Panc1 (cell line): ENCODE results near the gene ZNF558. TPM values are rescaled to one million over a fixed set of nuclear protein-coding genes. Genes with fewer than 3 reads are reported as not detected.

Experiments used
- ATAC-seq: fragments of 200-7000 bp; cut with Tn5 transposase; 2 replicates; pipeline ENCODE4 v1.9.1; 2020; ENCODE audit warnings: mild to moderate bottlenecking, moderate library complexity
- BruUV-seq: library from RNA; stranded (reverse); fragments of 400-500 nt; replicated peaks from 2 replicates; lab custom pipeline; 2021; lab: Mats Ljungman, UMichigan
- CTCF ChIA-PET: fragments of 300-600 bp; sonication (Branson Sonifier 250); formaldehyde crosslinking; loops from one replicate; lab custom pipeline; 2022; ENCODE audit warnings: antibody characterized with exemption; lab: Charles Lee
- POLR2A ChIA-PET: fragments of 300-600 bp; sonication (Branson Sonifier 250); formaldehyde crosslinking; loops from one replicate; lab custom pipeline; 2022; ENCODE audit warnings: antibody characterized with exemption; lab: Charles Lee
- DNase-seq: peaks from one replicate; pipeline ENCODE4 v3.0.0-alpha.2; 2010; ENCODE audit warnings: low read depth, low spot score
- H3K27ac ChIP-seq: 2 replicates; pipeline ENCODE4 v1.5.1; 2011; ENCODE audit warnings: mild to moderate bottlenecking, low read length, inconsistent platforms
- H3K27me3 ChIP-seq: fragments of 200-500 bp; sonication (Bioruptor generic); 2 replicates; pipeline ENCODE4 v1.6.0; 2014; ENCODE audit warnings: low read length, inconsistent platforms; ENCODE audit not compliant: control insufficient read depth, insufficient read depth
- H3K36me3 ChIP-seq: fragments of 200-500 bp; sonication (Bioruptor generic); 2 replicates; pipeline ENCODE4 v1.5.1; 2014; ENCODE audit warnings: inconsistent platforms, mild to moderate bottlenecking, low read length, moderate library complexity; ENCODE audit not compliant: control insufficient read depth, insufficient read depth
- H3K4me1 ChIP-seq: 2 replicates; pipeline ENCODE4 v1.5.1; 2011; ENCODE audit warnings: inconsistent platforms, mild to moderate bottlenecking, low read length, moderate library complexity; ENCODE audit not compliant: control insufficient read depth, insufficient read depth
- H3K4me3 ChIP-seq, 2 experiments: 2 replicates each; pipeline ENCODE4 v1.5.1; 2011 to 2012; ENCODE audit warnings: low read depth in 2 of 2, low read length in 2 of 2, mild to moderate bottlenecking in 2 of 2, inconsistent platforms in 1 of 2, moderate library complexity in 1 of 2
- H3K9me3 ChIP-seq: fragments of 200-500 bp; sonication (Bioruptor generic); 2 replicates; pipeline ENCODE4 v1.5.1; 2014; ENCODE audit warnings: low read depth, mild to moderate bottlenecking, inconsistent platforms, low read length, moderate library complexity; ENCODE audit not compliant: control insufficient read depth, insufficient read depth
- POLR2AphosphoS5 ChIP-seq: IDR thresholded peaks from 2 replicates; pipeline ENCODE4 v1.6.1; 2012; ENCODE audit warnings: mild to moderate bottlenecking, low read depth, low read length, moderate library complexity
- SIN3A ChIP-seq: IDR thresholded peaks from 2 replicates; pipeline ENCODE4 v1.6.1; 2012; ENCODE audit warnings: low read depth, mild to moderate bottlenecking, low read length, moderate library complexity, borderline replicate concordance; ENCODE audit not compliant: insufficient read depth
- TCF7L2 ChIP-seq: IDR thresholded peaks from 2 replicates; pipeline ENCODE4 v1.6.1; 2011; ENCODE audit warnings: mild to moderate bottlenecking, low read depth, low read length, inconsistent platforms
- in situ Hi-C: cut with HindIII; loops from 2 replicates; pipeline ENCODE4 v1.10.0; 2016; ENCODE audit warnings: low sequenced_read_pairs, low pct_unique_long_range_greater_than_20kb
- intact Hi-C: fragments of 100-400 bp; cut with micrococcal nuclease; formaldehyde crosslinking; loops from one replicate; pipeline ENCODE4 v1.10.0; 2022; ENCODE audit not compliant: unreplicated experiment
- total RNA-seq: library from RNA; stranded (reverse); gene quantifications from one replicate; pipeline ENCODE4 v1.2.1, GENCODE V29; 2021; ENCODE audit not compliant: unreplicated experiment
- TF ChIP-seq, protein P1 (sequence below): fragments of 450-650 bp; IDR thresholded peaks from 2 replicates; pipeline ENCODE4 v1.5.1; 2017; ENCODE audit warnings: mild to moderate bottlenecking
- TF ChIP-seq, protein P2 (sequence below), 2 experiments: IDR thresholded peaks; 2 replicates each; pipeline ENCODE4 v1.6.1; 2011 to 2012; ENCODE audit warnings: low read depth in 2 of 2, control low read depth in 1 of 2, low read length in 1 of 2, mild to moderate bottlenecking in 1 of 2, moderate library complexity in 1 of 2; ENCODE audit not compliant: insufficient read depth in 1 of 2

The ZNF558 gene
- total RNA-seq, 1 experiment from 2014 or later = 43.3 TPM

GRCh38 chr19:8880868-8881488, 48.9 kb upstream of the ZNF558 start:
- ATAC-seq (no peak), DNase-seq (no peak)
- ChIA-PET POLR2A (no interaction called here), CTCF (no interaction called here)
- H3K4me1 ChIP-seq = no peaks in the 10 kb centered on the region
- BruUV-seq = no TSS peak
- intact Hi-C loops (no loop called here), in situ Hi-C loops (no loop called here)
- H3K9me3 ChIP-seq = no peaks in the 10 kb centered on the region
- no peaks in the 10 kb centered on the region for H3K27me3 ChIP-seq
- no peak overlapping the region for H3K4me3 ChIP-seq
- no peaks in the 10 kb centered on the region for H3K36me3 ChIP-seq
- TF ChIP-seq, protein P1, sequence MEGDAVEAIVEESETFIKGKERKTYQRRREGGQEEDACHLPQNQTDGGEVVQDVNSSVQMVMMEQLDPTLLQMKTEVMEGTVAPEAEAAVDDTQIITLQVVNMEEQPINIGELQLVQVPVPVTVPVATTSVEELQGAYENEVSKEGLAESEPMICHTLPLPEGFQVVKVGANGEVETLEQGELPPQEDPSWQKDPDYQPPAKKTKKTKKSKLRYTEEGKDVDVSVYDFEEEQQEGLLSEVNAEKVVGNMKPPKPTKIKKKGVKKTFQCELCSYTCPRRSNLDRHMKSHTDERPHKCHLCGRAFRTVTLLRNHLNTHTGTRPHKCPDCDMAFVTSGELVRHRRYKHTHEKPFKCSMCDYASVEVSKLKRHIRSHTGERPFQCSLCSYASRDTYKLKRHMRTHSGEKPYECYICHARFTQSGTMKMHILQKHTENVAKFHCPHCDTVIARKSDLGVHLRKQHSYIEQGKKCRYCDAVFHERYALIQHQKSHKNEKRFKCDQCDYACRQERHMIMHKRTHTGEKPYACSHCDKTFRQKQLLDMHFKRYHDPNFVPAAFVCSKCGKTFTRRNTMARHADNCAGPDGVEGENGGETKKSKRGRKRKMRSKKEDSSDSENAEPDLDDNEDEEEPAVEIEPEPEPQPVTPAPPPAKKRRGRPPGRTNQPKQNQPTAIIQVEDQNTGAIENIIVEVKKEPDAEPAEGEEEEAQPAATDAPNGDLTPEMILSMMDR = no peak
- TF ChIP-seq POLR2AphosphoS5 (no peak), TCF7L2 (no peak), SIN3A (no peak)
- TF ChIP-seq, protein P2, sequence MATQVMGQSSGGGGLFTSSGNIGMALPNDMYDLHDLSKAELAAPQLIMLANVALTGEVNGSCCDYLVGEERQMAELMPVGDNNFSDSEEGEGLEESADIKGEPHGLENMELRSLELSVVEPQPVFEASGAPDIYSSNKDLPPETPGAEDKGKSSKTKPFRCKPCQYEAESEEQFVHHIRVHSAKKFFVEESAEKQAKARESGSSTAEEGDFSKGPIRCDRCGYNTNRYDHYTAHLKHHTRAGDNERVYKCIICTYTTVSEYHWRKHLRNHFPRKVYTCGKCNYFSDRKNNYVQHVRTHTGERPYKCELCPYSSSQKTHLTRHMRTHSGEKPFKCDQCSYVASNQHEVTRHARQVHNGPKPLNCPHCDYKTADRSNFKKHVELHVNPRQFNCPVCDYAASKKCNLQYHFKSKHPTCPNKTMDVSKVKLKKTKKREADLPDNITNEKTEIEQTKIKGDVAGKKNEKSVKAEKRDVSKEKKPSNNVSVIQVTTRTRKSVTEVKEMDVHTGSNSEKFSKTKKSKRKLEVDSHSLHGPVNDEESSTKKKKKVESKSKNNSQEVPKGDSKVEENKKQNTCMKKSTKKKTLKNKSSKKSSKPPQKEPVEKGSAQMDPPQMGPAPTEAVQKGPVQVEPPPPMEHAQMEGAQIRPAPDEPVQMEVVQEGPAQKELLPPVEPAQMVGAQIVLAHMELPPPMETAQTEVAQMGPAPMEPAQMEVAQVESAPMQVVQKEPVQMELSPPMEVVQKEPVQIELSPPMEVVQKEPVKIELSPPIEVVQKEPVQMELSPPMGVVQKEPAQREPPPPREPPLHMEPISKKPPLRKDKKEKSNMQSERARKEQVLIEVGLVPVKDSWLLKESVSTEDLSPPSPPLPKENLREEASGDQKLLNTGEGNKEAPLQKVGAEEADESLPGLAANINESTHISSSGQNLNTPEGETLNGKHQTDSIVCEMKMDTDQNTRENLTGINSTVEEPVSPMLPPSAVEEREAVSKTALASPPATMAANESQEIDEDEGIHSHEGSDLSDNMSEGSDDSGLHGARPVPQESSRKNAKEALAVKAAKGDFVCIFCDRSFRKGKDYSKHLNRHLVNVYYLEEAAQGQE (IDR thresholded peaks at IDR 0.05; ENCODE audit: insufficient read depth in 1 of 2, low read depth in 2 of 2, low read length in 1 of 2) = no peak
- H3K27ac ChIP-seq = no peak overlapping the region

GRCh38 chr19:8877854-8878705, 46.0 kb upstream of the ZNF558 start:
- no TSS peak for BruUV-seq
- no peak for TF ChIP-seq TCF7L2
- TF ChIP-seq, protein P1 = no peak
- TF ChIP-seq SIN3A = no peak
- TF ChIP-seq, protein P2 (IDR thresholded peaks at IDR 0.05; ENCODE audit: insufficient read depth in 1 of 2, low read depth in 2 of 2, low read length in 1 of 2) = no peak
- no peak for TF ChIP-seq POLR2AphosphoS5
- no peak overlapping the region for H3K27ac ChIP-seq
- no peak for DNase-seq
- H3K36me3 ChIP-seq = no peaks in the 10 kb centered on the region
- no peak for ATAC-seq
- no peaks in the 10 kb centered on the region for H3K4me1 ChIP-seq
- ChIA-PET POLR2A (no interaction called here), CTCF (no interaction called here)
- in situ Hi-C loops = no loop called here
- H3K27me3 ChIP-seq = no peaks in the 10 kb centered on the region
- H3K9me3 ChIP-seq = no peaks in the 10 kb centered on the region
- no peak overlapping the region for H3K4me3 ChIP-seq
- intact Hi-C loops = no loop called here
